Measurements from ENCODE around the gene KRT8.

Gene KRT8

GRCh38 chr12:52847335-52848102, 57.4 kb downstream of the KRT8 start:
- DNase-seq (ENCODE audit: low spot score), result peak; percentile 54
